ENCODE measurements around the gene SLAMF7. TPM values are rescaled to one million over a fixed set of nuclear protein-coding genes. Genes with fewer than 3 reads are reported as not detected.
A peak's percentile ranks its signal among the peaks of the same experiment; 100 is the strongest.
"Not testable (repeated sequence)": the region's sequence is repeated elsewhere in the genome, so short reads cannot be mapped to it uniquely, and the experiment has no call there.

The SLAMF7 gene
- polyA plus RNA-seq, 1 experiment = not detected

DNA sequence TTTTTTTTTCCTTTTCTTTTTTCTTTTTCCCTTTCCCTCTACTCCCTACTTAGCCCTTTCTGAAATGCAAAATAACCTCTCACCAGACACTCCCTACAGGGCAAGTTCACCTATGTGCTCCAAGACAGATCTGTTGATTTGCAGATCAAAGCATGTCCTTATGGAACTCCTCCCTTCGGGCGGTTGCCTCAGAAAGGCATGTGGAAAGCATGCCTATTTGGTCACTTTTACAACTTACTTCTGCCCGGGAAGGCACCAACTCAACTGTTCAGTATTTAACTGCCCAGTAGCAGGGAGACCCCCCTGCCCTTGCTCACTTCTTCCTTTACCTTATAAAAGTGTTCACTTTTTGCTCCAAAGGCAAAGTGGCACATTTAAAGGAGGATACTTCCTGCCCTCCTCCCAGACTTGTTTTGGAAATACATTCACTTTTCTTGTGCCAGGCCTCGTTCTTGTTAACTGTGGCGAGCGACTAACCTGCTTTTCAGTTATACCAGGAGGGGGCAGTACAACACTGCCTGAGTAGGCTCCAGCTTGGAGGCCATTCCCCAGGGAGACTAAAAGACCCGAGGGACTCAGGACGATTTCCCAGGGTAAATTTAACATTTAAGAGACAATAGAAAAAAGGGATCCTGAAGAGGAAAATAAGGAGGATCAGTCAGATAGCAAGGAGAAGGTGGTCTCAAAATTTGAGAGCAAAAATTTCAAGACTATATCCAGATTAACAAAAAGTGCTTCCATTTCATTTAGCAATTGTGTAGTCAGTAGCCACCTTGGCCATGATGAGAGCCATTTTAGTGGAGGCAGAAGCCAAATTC, 12.3 kb upstream of the SLAMF7 start:
- Histone ChIP-seq H3K4me3 (ENCODE audit: low read depth, low read length) (no peak overlapping the region), H3K9me3 (ENCODE audit: control insufficient read depth, insufficient read depth, low read length) (no peaks in the 10 kb centered on the region), H3K27ac (ENCODE audit: low read depth, low read length) (no peak overlapping the region), H3K27me3 (ENCODE audit: control insufficient read depth, insufficient read depth, low read length) (no peaks in the 10 kb centered on the region)
- POLR2A ChIA-PET = no interaction called here
- peak; percentile 64 for TF ChIP-seq CTCF (IDR thresholded peaks at IDR 0.05; ENCODE audit: low read depth, low read length)
- DNase-seq (ENCODE audit: low read depth, low spot score) = peak; percentile 15
- CTCF ChIA-PET = interaction anchor here (0.6 to 3.2 kb wide), 7 partner anchors 41 to 265 kb away, joined by 3 to 15 read pairs (median 4); partner anchors contain the start of gene ITLN2

DNA sequence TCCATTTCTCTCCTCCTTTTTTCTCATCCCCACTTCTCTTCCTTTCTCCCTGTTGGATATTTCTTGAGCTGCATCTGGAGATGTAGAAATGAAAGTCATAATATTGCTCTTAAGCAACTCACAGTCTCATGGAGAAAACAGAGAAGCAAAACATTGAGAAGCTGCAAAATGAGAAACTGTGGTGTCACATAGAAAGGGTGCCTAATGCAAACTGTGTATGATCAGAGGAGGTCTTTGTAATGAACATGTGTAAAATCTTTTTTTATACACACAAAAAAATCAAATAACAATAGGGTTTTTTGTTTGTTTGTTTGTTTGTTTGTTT, 11.8 kb upstream of the SLAMF7 start:
- no peak for TF ChIP-seq CTCF (IDR thresholded peaks at IDR 0.05; ENCODE audit: low read depth, low read length)
- DNase-seq (ENCODE audit: low read depth, low spot score) = no peak
- H3K27me3 ChIP-seq (ENCODE audit: control insufficient read depth, insufficient read depth, low read length) = no peaks in the 10 kb centered on the region
- CTCF ChIA-PET = interaction anchor here (0.6 to 3.2 kb wide), 7 partner anchors 41 to 265 kb away, joined by 3 to 15 read pairs (median 4); partner anchors contain the start of gene ITLN2
- no peaks in the 10 kb centered on the region for H3K9me3 ChIP-seq (ENCODE audit: control insufficient read depth, insufficient read depth, low read length)
- H3K4me3 ChIP-seq (ENCODE audit: low read depth, low read length) = no peak overlapping the region
- POLR2A ChIA-PET = no interaction called here
- no peak overlapping the region for H3K27ac ChIP-seq (ENCODE audit: low read depth, low read length)

DNA sequence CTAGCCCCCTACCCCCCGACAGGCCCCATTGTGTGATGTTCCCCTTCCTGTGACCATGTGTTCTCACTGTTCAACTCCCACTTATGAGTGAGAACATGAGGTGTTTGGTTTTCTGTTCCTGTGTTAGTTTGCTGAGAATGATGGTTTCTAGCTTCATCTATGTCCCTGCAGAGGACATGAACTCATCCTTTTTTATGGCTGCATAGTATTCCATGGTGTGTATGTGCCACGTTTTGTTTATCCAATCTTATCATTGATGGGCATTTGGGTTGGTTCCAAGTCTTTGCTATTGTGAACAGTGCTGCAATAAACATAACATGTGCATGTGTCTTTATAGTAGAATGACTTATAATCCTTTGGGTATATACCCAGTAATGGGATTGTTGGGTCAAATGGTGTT, 7.5 kb upstream of the SLAMF7 start:
- CTCF ChIA-PET; H3K27ac ChIP-seq (ENCODE audit: low read depth, low read length); DNase-seq (ENCODE audit: low read depth, low spot score); H3K4me3 ChIP-seq (ENCODE audit: low read depth, low read length); POLR2A ChIA-PET; H3K9me3 ChIP-seq (ENCODE audit: control insufficient read depth, insufficient read depth, low read length); H3K27me3 ChIP-seq (ENCODE audit: control insufficient read depth, insufficient read depth, low read length): not testable (repeated sequence)

DNA sequence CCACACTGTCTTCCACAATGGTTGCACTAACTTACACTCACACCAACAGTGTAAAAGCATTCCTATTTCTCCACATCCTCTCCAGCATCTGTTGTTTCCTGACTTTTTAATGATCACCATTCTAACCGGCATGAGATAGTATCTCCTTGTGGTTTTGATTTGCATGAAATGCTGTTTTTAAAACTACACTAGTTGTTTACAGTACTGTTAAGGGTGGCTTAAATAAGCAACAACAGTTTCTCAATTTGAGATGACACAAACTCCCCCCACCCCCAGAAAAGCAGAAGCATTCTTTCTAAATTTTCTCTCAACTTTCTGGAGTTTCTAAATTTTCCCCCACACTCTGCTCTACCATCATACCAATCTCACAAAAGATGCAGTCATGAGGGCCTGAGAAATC, 7.1 kb upstream of the SLAMF7 start:
- ChIA-PET CTCF (no interaction called here), POLR2A (no interaction called here)
- Histone ChIP-seq H3K9me3 (ENCODE audit: control insufficient read depth, insufficient read depth, low read length) (no peaks in the 10 kb centered on the region), H3K4me3 (ENCODE audit: low read depth, low read length) (no peak overlapping the region), H3K27ac (ENCODE audit: low read depth, low read length) (no peak overlapping the region), H3K27me3 (ENCODE audit: control insufficient read depth, insufficient read depth, low read length) (no peaks in the 10 kb centered on the region)
- DNase-seq (ENCODE audit: low read depth, low spot score) = no peak
- no peak for TF ChIP-seq CTCF (IDR thresholded peaks at IDR 0.05; ENCODE audit: low read depth, low read length)

- no peaks in the 10 kb centered on the region for H3K9me3 ChIP-seq (ENCODE audit: control insufficient read depth, insufficient read depth, low read length)
- POLR2A ChIA-PET = no interaction called here
- no peak for DNase-seq (ENCODE audit: low read depth, low spot score)
- CTCF ChIA-PET = no interaction called here
- no peak overlapping the region for H3K27ac ChIP-seq (ENCODE audit: low read depth, low read length)
- H3K4me3 ChIP-seq (ENCODE audit: low read depth, low read length) = no peak overlapping the region
- no peak for TF ChIP-seq CTCF (IDR thresholded peaks at IDR 0.05; ENCODE audit: low read depth, low read length)
- H3K27me3 ChIP-seq (ENCODE audit: control insufficient read depth, insufficient read depth, low read length) = no peaks in the 10 kb centered on the region
Observed at GRCh38 chr1:160733898-160734297, 5.1 kb upstream of the SLAMF7 start.
